ENCODE results near the gene SLC11A2.

DNA sequence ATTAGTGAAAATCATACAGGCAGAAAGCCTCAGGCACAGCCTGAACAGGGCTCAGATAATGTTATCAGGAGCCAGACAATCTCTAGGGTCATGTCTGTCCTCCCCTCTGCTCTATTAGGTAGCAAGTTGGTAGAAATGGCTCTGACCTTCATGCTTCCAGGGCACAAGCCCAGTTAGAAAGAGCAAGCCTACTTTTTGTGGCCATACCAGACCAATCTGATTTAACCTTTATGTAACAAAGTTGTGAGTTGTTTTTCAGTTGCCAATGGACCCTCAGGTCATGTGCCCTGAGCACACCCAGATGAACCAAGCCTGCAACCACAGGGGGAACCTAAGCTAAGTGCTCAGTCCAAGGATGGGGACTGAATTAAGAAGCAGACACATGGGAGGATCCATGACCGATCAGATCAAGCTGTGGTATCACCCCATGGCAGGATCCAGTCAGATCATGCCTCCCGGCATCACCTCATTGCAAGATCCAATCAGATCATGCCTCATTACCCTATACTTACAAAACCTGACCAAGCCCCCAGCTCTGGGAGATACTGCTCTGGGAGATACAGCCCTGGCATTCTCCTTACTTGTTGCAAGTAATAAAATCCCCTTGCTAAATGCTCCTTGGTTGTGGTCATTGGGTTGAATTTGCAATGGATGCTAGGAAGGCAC, 92.6 kb downstream of the SLC11A2 start:
- TF ChIP-seq, protein P1, sequence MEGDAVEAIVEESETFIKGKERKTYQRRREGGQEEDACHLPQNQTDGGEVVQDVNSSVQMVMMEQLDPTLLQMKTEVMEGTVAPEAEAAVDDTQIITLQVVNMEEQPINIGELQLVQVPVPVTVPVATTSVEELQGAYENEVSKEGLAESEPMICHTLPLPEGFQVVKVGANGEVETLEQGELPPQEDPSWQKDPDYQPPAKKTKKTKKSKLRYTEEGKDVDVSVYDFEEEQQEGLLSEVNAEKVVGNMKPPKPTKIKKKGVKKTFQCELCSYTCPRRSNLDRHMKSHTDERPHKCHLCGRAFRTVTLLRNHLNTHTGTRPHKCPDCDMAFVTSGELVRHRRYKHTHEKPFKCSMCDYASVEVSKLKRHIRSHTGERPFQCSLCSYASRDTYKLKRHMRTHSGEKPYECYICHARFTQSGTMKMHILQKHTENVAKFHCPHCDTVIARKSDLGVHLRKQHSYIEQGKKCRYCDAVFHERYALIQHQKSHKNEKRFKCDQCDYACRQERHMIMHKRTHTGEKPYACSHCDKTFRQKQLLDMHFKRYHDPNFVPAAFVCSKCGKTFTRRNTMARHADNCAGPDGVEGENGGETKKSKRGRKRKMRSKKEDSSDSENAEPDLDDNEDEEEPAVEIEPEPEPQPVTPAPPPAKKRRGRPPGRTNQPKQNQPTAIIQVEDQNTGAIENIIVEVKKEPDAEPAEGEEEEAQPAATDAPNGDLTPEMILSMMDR (optimal IDR thresholded peaks at IDR 0.05 in 1 of 3, IDR thresholded peaks at IDR 0.05 in 1 of 3, conservative IDR thresholded peaks at IDR 0.05 in 1 of 3; ENCODE audit: extremely low read depth in 1 of 3, insufficient read depth in 2 of 3, low read length in 3 of 3) = no peak
- no peak for TF ChIP-seq EZH2 (IDR thresholded peaks at IDR 0.05; ENCODE audit: low read length)
